Endometrium (tissue), 2 donors: ENCODE data around the gene FHIT.

Experiments
- FAIRE-seq: peaks from 2 replicates; lab custom pipeline; 2012; peaks lifted over from hg19 to GRCh38; lab: Jason Lieb, UNC
- donor health status: control.
- donor health status: control.

Gene FHIT

DNA sequence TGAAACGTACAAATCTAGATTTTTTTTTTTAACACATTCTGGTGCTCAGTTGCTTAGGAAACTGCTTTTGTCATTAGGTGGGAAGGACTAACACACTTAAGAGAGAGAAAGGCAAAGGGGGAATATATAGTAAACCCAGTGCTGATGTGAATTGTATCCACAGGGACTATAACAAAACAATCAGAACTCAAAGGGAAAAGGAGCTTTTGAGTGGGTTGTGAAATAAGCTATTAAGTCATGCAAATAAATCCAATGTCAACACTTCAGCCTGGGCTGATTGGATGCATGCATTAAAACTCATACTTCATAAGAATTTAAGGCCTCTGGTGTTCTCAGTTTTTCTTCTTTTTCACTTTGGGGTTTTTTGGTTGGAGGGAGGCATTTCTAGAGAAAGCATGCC is 628.9 kb downstream of the FHIT start:
- no peak for FAIRE-seq

DNA sequence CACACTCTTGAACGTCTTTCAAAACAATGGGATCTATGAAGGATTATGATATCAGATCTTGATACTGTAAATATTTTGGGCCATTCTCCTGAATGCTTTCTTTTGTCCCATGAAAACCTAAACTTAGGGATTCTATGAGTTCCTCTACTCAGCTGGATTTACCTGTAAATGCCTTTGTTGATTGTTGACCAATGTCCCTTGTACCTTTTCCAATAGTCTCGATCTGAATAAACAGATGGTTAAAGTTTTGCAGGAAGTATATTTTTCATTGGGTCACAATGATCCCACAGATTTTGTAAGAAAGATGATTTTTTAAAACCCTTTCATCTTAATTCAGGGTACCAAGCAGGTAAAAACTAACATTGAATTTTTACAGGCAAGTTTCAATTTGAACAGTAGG is 634.1 kb downstream of the FHIT start:
- FAIRE-seq: no peak

DNA sequence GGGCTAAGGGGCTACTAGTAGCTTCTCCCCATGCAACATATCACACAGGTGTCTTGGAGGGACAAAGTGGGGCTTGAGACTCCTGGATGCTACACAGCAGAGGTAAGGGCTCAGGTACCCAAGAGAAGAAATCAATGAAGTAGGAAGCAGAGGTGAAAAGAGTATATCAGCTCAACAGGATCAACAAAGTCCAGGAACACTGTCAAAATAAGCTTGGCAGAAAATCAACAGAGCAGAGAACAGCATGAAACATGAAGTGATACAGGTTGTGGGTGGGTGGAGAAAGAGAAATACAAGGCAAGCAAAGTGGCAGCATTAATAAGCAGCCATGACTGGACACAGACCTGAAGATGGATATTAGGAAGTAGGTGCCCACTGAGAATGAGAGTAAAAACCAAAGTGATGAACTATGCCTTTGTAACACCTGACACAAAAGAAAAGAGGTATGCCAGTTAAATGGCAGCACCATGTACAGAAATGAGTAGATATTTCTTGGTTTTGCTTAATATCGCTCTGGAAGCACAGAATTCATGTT is 637.4 kb downstream of the FHIT start:
- FAIRE-seq: no peak

DNA sequence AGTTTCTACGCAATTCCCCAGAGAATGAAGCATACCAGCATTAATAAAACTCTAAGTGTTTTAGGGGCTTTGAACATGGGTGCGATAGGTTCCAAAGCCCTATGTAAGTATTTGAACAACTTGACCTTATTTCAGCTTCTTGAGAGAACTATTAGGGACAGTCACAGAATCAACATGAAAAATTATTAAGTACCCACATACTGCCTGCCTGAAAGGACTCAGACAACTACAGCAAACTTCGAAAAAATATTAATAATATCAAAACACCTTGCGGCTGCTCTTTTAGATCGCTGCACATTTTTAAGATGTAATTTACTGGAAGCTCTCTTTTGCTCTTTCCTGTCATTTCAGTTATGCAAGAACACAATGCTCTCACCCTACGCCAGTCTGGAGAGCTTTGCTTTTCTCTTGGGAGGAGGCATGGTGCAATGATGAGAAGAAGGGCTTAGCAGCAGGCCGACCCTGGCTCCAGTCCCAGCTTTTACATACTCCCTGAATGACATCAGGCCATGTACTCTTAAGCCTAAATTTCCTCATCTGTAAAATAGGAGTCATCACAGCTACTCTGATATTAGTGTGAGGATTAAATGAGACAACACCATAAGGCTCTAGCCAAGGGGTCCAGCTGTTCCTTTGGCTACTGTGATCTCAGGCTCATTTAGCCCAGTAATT is 640.7 kb downstream of the FHIT start:
- no peak for FAIRE-seq

DNA sequence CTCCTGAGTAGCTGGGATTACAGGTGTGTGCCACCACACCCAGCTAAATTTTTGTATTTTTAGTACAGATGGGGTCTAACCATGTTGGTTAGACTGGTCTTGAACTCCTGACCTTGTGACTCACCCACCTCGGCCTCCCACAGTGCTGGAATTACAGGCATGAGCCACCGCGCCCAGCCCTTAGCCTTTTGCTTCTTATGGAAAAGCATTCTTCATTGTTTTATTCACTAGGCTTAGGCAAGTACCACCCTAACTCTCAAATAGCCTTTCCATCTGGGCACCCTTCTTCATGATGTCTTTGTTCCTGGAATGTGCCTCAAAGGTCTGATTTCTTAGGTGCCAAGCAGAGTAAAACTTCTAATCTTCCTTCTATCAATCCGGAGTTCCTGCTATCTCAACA is 641.8 kb downstream of the FHIT start:
- FAIRE-seq: no peak

DNA sequence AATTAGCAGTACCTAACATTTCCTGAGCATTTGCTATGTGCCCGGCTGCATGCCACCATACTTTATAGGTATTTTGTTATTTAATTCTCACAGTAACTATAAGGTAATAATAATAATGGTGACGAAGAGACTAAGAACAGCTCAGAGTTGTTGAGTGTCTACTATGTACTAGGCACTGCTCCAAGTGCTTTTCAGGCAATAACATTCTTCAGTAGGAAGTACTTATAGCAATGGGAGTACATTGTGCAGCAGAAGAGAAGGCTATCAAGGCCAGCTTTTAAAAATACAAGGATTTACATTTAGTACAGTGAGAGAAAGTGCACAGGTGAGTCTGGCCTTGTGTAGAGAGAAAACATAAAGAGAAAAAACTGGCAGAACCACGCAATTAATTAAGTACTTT is 647.4 kb downstream of the FHIT start:
- FAIRE-seq: no peak

DNA sequence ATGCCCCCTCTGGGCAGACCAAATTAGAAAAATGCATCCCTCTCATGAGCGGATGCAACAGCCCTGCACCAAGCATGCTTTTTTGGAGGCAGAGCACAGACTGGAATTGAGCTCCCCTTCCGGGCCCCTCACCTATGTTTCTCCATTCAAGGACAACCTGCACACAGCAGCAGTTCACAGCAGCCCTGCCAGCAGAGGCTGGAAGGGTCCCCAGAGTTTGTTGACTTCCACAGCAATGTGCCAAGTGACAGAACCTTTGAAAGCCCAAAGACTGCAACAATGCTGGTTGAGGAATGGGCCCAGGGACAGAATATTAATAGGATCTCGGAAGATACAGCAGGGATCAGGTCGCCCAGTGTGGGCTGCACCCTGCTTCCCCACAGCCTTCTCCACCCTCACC is 650.4 kb downstream of the FHIT start:
- no peak for FAIRE-seq

DNA sequence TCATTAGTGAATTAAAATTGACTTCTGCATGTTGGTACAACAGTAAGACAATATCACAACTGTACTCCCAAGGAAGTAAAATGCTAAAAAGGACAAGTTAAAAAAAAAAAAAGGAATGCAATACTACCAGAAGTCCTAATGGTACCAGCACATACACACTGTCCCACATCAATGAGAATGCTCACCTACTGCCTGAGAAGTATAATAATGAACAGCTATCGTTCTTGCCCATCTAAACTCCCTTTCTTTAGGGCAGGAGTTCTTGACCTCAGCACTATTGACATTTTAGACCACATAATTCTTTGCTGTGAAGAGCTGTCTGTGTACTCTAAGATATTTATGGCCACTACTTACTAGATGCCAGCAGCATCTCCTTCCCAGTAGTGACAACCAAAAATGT is 651.7 kb downstream of the FHIT start:
- no peak for FAIRE-seq

DNA sequence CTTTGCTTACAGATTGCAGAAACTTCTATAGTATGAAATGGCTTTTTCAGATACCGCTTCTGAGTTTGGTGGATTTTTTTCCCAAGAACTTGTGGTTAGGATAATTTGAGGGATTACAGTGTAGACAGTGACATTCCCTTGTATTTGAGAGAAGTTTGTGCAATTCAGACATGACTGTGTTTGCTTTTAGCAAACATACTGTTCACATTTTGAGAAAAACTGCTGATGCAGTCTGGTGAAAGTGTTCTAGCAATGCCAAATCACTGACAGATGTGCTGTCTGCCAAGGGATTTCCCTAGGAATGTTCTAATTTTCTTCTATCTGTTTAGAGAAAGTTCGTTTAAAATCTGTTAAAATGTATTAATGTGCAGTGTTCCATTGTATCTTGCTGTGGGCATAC is 652.6 kb downstream of the FHIT start:
- FAIRE-seq: no peak

DNA sequence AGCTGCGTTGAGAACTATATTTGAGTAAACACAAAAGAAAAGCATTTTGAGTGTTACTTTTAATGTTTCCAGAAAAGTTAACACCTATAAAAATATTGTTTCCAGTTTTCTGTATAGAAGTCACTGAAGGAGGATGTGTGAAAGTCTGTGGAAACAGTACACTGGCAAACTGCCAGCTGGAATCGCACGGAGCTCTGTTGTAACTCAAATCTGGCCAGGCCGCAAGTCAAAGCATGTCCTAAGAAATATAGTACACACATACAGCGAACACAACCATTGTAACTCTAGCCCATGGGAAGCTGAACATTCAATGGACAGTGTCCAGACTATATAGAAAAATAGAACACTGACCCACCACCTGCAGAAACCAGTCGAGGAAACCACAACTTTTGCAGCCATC is 657.2 kb downstream of the FHIT start:
- FAIRE-seq: no peak

DNA sequence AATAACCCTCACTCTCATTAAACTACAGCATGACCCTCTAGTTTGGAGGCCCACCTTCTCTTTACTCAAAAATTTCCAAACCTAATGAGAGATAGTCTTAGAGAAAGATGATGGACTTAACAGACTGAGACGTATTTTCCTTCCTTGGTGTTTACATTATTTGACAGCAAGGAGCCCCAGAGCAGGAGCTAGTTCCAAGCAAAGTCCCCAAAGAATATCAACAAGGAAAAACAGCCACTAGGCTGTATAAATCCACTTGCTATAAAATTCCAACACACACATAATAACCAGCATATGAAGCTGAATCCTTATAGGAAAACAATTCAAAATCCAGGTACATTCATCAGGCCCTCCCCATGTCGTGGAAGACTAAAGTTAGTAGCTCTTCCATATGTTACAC is 660.0 kb downstream of the FHIT start:
- FAIRE-seq: no peak

DNA sequence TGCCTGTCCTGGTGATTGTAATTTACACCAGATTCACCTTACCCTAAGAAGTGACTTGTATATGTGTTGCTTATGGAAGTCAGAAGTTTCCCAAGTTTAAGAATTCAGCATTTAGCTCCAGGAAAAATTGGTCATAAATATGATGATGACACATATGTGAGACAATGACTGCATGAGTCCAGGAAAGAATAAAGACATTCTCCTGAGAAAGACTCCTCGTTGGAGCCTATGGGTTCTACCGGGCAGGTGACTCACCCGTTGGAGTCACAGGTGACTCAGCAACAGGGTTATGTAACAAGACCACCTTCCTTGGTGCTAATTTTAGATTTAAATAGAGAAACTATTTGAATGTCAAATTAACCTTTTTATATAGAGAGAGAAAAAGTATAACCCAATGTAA is 662.4 kb downstream of the FHIT start:
- FAIRE-seq: no peak

DNA sequence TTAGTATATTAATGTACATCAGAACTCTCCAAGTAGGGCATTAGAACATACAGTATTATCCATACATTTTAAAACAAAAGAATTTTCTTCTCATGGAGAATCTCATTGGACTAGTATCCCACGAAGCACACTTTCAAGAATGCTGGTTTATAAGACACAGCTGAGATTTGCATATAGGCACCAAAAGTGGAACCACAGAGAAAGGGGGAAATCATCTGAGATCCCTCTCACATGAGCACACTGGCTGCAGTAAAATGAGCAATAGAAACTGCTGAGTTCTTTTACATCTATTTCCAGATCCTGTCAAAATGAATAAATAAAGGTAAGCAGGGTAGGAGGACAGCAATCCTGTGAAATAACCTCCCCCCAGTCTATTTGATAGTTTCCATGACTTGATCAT is 665.3 kb downstream of the FHIT start:
- no peak for FAIRE-seq

DNA sequence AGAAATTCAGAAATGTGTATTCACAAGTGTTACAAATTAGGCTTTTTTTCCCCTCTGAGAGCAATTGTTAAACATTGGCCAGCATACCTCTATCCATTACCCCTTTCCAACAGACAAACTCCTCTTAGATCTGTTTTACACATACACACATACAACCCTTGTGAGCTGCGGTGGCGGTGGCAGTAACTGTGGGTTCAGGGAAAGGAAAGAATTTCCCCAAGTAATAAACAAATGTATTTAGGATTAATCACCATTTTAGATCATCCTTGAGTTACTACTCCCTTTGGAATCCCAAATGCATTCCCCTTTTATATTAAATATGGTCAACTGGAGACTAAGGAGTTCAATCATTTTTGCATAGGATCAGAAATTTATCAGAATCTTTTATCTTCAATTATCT is 667.0 kb downstream of the FHIT start:
- FAIRE-seq: no peak

DNA sequence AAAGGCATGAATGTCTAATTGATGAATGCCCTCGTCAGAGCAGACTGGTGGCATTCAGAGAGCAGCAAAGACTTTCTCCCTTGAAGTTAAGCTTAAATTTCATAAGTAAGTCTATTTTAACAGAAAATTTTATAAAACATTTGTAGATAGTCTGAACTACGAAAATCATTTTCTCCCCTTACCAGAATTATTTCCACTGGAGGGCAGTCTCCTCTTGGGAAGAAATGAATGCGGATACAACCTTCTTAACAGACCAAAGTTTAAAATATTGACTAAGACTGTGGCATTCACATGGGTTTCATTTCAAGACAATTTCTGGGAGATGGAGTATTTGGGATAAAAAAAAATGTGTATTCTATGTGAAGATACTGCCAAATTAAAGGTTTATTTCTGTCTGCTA is 669.0 kb downstream of the FHIT start:
- peak; percentile 46 for FAIRE-seq

DNA sequence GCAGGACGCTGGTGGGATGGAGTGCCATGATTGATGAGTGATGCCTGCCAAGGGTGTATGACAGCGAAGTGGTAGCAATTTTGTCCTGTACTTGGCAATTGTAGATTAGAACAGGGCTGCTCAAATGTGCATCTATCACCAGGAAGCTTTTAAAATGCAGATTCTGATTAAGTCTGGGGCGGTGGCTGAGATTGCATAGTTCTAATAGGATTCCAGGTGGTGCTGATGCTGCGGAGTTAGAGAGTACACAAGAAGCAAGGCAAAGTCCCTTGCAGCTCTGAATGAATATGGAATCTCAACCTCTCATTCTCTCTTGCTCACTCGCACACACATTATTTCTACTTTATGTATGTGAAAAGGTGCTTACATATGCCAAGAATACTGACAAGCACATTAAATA is 670.4 kb downstream of the FHIT start:
- FAIRE-seq: no peak

DNA sequence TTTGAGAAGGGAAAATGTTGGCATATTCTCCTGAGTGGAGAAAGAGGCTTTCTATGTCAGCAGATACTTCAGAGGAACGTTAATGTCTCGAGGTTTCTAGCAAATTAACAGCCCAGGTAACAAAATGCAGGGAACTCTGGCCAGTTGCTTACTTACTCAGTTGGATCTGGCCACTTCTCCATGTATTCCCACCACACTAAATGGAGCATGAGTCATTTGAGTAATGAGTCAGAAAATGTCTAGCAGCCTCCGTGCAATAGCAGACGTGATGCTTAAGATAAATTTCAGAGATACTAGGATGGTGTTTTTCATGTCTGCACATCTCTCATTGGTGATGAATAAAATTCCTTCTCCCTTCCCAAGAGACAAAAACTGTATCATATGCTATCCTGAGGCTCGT is 671.5 kb downstream of the FHIT start:
- FAIRE-seq: no peak

DNA sequence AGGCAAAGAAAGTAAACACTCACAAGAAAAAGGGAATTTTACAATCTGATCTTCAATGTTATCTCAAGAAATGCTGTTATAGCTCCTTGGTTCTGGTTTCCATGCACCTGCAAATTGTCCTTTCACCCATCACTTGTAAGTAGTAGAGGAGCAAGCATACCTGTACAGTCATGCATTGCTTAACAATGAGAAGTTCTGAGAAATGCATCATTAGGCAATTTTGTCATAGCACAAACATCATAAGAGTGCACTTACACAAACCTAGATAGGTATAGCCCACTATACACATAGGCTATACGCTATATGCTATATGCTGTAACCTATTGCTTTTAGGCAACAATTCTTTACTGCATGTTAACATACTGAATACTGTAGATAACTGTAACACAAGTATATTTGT is 672.3 kb downstream of the FHIT start:
- no peak for FAIRE-seq

DNA sequence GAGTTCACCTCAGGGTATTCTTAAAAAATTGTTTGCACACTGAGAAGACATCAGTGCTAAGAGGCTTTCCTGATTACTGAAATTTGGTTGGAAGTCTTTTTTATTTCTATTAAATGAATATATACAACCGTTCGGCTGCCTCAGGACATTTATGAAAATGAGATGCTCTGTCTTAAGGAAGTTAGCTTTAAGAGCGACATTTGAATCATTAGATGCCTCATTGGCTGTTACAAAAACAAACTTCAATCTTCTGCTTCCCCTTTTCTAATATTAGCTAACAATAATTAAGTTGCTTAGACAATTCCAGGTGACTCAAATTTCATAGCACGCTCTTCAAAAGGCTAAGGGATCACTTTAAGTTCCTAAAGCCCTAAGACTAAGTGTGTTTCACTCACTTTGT is 673.7 kb downstream of the FHIT start:
- FAIRE-seq: no peak

DNA sequence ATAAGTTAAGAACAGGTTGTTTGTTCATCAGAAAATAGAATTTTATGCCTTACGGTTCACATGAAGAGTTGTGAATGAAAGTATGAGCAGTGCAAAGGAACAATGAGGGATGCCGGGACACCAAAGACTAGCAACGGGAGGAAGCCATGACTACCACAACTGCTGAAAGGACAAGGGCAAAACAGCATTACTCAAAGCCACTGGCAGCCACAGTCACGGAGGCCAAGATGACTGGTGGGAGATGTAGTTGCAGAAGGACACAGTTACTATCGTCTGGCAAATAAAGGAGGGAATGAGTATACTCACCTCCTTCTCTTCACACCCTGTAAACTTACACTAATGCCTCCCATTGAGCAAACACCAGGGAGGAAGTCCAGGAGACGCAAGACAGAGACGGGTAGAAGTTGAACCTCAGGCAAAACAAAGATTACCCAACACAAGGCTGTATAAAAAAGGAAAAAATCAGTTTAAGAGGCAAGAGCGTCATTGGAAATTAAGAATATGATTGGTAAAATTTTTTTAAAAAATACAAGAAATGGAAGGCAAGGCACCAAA is 675.5 kb downstream of the FHIT start:
- FAIRE-seq: no peak

DNA sequence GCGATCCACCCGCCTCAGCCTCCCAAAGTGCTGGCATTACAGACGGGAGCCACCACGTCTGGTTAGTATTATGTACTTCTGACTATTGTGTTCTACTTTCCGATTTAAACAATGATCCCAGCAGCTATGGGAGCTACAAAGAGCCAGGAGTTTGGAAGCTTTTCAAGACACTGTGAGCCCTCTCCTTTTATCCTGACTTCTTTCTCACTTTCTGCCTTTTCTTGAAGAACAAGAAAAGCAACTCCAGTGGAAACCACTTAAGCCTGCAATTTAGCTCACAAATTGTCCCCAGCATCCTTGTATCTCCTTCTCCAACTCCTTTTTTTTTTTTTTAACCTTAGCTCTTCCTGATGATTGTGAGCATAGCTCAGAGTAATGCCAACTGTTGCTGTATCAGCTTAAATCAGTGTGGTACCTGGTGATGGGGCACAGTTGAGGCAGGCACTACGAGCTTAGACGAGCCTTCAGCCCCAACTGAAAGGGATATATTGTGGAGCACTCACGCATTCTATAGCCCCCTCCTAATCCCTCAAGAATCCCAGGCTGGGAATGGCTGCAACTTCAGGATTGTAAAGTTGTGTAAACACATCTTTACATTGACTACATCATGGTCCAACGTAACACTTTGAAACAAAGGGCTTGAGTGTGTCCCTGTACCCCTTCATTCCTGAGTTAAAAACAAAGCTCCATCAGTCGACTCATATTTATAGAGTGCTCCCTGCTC is 677.0 kb downstream of the FHIT start:
- FAIRE-seq: no peak

DNA sequence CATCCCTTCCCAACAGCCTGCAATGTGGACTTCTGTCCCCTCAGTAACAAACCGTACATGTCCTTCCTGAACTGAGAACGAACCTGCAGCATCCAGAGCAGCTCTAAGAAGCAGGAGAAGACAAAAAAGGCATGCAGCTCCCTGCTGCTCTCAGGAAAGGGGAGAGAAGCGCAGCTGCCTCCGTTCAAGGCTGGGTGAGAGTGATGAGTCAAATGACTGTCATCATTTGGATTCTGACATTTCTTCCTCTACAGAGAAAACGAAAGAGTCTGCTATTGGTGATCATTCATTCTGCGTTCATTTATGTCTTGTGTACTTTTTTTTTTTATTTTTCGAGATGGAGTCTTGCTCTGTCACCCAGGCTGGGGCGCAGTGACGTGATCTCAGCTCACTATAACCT is 677.8 kb downstream of the FHIT start:
- FAIRE-seq: no peak

DNA sequence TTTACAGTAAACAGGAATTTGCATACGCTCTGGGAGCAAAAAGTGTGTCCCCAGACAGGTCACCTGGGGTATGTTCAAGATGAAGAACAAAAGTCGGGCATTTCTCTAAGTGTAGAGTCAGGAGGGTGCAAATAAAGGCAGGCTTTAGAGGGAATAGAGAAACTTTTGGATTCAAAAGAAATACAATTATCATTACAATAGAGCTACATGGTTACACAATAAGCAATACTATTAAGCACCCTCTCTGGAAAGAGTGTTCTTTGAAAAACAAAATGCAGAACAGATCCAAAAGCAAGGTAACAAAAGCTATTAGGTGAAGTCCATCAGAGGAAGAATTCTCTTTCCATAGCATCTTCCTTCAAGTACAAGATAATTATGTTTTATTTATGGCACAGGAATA is 679.7 kb downstream of the FHIT start:
- FAIRE-seq: no peak

DNA sequence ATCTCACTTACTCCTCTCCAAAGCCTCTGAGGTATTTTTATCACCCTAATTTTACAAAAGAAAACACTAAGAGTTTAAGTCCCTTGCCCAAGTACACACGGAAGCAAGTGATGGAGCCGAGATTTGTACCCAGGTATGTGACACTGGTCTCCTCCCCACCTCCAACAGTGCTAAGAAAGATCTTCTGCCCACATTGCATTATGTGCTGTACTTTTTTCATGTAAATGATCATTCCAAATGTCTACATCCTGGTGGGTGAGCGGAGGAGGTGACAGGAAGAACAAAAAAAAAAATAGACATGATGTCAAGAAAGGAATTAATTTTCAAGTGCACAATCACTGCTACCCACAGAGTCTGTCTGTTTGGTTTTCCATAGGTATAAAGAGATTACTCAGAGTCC is 694.1 kb downstream of the FHIT start:
- FAIRE-seq: no peak
